GM12878 (cell line): ENCODE results near the gene BCAP31. TPM values are rescaled to one million over a fixed set of nuclear protein-coding genes. Genes with fewer than 3 reads are reported as not detected.

ENCODE experiments used
- EED ChIP-seq: sonication (generic); IDR thresholded peaks from 2 replicates; pipeline ENCODE4 v1.6.1; 2016; ENCODE audit warnings: antibody characterized with exemption, low read depth
- NFYA ChIP-seq: IDR thresholded peaks from 2 replicates; pipeline ENCODE4 v1.6.1; 2011; ENCODE audit warnings: low read depth, mild to moderate bottlenecking, low read length, improper control_type of control experiment, borderline replicate concordance
- TCF3 ChIP-seq: IDR thresholded peaks from 2 replicates; pipeline ENCODE4 v1.6.1; 2012; ENCODE audit warnings: low read depth, mild to moderate bottlenecking, low read length, borderline replicate concordance; ENCODE audit not compliant: insufficient read depth
- polyA plus RNA-seq, 11 experiments: library from polyadenylated mRNA; depleted of rRNA in 4 of 11; unstranded in 6 of 11; stranded (reverse) in 5 of 11; fragments of >200 nt; fragmentation: Nextera tagmentation in 4 of 11; fragmentation: Illumina TruSeq in 1 of 11; extraction: Ambion mirVana in 4 of 11; extraction: Trizol in 1 of 11; gene quantifications; 1 replicate in 1 of 11; 2 replicates in 10 of 11; pipeline versions ENCODE4 v1.2.1 to v1.2.3, GENCODE V29; 2011 to 2016; ENCODE audit warnings: inconsistent platforms in 2 of 11, missing spikeins in 2 of 11, low read depth in 1 of 11
- total RNA-seq, 4 experiments: library from RNA; depleted of rRNA in 3 of 4; stranded (reverse); fragments of >200 nt in 3 of 4; fragmentation: Illumina TruSeq in 1 of 4; extraction: Trizol in 1 of 4; gene quantifications; 2 replicates each; pipeline versions ENCODE4 v1.2.1 to v1.2.3, GENCODE V29; 2013 to 2021
- TF ChIP-seq, protein P1 (sequence below): fragments of 450-650 bp; formaldehyde crosslinking; IDR thresholded peaks from 2 replicates; pipeline ENCODE4 v1.4.0; 2022; ENCODE audit warnings: mild to moderate bottlenecking, moderate library complexity
- TF ChIP-seq, protein P2 (sequence below): IDR thresholded peaks from 2 replicates; pipeline ENCODE4 v1.6.1; 2011; ENCODE audit warnings: mild to moderate bottlenecking, low read depth, low read length, moderate library complexity; ENCODE audit not compliant: insufficient replicate concordance
- TF ChIP-seq, protein P3 (sequence below): IDR thresholded peaks from 2 replicates; pipeline ENCODE4 v1.6.1; 2011; ENCODE audit warnings: borderline replicate concordance, low read depth, mild to moderate bottlenecking, moderate library complexity, low read length; ENCODE audit not compliant: insufficient read depth, poor library complexity, severe bottlenecking
- TF ChIP-seq, protein P4 (sequence below): IDR thresholded peaks from 2 replicates; pipeline ENCODE4 v1.6.1; 2012; ENCODE audit warnings: low read depth, low read length, improper control_type of control experiment

Gene BCAP31
- total and polyA plus RNA-seq, 10 of the 15 experiments (the other 5 are each of a cell fraction or from before 2014, with no cell fraction given): 63.1 to 246 (median 95.6) TPM

DNA sequence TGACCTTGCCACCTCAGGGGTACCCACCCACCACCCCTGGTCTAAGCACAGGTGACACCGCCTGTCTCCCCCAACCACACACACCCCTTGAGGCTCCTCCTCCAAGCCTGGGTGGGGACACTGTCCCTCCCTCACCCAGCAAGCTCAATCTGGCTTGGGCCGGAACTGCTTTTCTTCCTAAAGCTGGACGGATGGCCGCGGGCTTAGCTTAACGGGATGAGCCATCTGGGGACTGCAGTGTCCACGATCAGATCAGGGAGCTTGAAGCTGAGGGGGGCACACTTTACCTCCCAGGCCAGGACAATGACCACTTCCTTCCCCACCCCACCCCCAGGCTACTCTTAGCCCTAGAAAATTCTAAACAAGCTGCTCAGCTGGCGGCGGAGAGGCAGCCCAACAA, 37.5 kb downstream of the BCAP31 start (continued):
- TF ChIP-seq TCF3 (no peak), NFYA (no peak), EED (no peak)
- TF ChIP-seq, protein P1, sequence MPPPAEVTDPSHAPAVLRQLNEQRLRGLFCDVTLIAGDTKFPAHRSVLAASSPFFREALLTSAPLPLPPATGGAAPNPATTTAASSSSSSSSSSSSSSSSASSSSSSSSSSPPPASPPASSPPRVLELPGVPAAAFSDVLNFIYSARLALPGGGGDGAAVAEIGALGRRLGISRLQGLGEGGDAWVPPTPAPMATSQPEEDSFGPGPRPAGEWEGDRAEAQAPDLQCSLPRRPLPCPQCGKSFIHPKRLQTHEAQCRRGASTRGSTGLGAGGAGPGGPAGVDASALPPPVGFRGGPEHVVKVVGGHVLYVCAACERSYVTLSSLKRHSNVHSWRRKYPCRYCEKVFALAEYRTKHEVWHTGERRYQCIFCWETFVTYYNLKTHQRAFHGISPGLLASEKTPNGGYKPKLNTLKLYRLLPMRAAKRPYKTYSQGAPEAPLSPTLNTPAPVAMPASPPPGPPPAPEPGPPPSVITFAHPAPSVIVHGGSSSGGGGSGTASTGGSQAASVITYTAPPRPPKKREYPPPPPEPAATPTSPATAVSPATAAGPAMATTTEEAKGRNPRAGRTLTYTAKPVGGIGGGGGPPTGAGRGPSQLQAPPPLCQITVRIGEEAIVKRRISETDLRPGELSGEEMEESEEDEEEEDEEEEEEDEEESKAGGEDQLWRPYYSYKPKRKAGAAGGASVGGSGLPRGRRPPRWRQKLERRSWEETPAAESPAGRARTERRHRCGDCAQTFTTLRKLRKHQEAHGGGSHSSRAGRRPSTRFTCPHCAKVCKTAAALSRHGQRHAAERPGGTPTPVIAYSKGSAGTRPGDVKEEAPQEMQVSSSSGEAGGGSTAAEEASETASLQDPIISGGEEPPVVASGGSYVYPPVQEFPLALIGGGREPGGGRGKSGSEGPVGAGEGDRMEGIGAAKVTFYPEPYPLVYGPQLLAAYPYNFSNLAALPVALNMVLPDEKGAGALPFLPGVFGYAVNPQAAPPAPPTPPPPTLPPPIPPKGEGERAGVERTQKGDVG (CRISPR knock-in tag): no peak
- TF ChIP-seq, protein P2, sequence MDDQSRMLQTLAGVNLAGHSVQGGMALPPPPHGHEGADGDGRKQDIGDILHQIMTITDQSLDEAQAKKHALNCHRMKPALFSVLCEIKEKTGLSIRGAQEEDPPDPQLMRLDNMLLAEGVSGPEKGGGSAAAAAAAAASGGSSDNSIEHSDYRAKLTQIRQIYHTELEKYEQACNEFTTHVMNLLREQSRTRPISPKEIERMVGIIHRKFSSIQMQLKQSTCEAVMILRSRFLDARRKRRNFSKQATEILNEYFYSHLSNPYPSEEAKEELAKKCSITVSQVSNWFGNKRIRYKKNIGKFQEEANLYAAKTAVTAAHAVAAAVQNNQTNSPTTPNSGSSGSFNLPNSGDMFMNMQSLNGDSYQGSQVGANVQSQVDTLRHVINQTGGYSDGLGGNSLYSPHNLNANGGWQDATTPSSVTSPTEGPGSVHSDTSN: no peak
- TF ChIP-seq, protein P3, sequence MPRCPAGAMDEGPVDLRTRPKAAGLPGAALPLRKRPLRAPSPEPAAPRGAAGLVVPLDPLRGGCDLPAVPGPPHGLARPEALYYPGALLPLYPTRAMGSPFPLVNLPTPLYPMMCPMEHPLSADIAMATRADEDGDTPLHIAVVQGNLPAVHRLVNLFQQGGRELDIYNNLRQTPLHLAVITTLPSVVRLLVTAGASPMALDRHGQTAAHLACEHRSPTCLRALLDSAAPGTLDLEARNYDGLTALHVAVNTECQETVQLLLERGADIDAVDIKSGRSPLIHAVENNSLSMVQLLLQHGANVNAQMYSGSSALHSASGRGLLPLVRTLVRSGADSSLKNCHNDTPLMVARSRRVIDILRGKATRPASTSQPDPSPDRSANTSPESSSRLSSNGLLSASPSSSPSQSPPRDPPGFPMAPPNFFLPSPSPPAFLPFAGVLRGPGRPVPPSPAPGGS: no peak
- TF ChIP-seq, protein P4, sequence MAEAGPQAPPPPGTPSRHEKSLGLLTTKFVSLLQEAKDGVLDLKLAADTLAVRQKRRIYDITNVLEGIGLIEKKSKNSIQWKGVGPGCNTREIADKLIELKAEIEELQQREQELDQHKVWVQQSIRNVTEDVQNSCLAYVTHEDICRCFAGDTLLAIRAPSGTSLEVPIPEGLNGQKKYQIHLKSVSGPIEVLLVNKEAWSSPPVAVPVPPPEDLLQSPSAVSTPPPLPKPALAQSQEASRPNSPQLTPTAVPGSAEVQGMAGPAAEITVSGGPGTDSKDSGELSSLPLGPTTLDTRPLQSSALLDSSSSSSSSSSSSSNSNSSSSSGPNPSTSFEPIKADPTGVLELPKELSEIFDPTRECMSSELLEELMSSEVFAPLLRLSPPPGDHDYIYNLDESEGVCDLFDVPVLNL: no peak
- TF ChIP-seq, all 136 proteins: peak for 0
